ENCODE results near the gene RPL36A. TPM values are rescaled to one million over a fixed set of nuclear protein-coding genes. Genes with fewer than 3 reads are reported as not detected.

The RPL36A gene
- total RNA-seq, 4 donors from 2014 or later = 493 to 1,912 (median 1,279) TPM

DNA sequence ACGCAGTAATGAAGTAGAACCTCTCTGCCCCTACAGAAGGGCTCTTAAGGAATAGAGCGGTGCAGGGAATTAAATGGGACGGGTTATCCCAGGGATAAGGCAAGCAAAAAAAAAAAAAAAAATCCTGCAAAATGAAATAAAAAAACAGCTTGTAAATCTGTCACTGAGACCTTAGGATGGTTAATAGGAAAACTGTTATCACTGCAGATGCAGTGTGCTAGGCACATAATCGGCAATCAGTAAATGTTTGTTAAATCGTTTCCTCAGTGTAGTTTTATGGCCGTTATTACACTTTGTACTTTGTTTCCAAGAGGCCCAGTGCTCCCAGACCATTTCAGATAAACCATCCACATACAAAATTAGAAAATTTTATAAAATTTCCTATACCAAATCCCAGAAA, 18.2 kb downstream of the RPL36A start:
- no peaks in the 10 kb centered on the region for H3K9me3 ChIP-seq
- H3K4me1 ChIP-seq = peaks cover 0 to 40% (median 4%) of the 10 kb centered on the region in 4 donors
- H3K4me3 ChIP-seq = peak overlapping the region; percentile 43 to 61 (median 54)
- DNase-seq (ENCODE audit: low spot score in 2 of 2) = no peak
- H3K27ac ChIP-seq = peak overlapping the region in 3 of 4 donors; percentile 92 to 97 (median 92)
- WGBS, 2 donors = 2 to 38% methylated on average over 6 of the region's 6 CpGs
- peaks cover 0 to 16% (median 0%) of the 10 kb centered on the region in 3 donors for H3K36me3 ChIP-seq
- TF ChIP-seq EP300 (IDR thresholded peaks at IDR 0.05) = no peak
- no peak for TF ChIP-seq CTCF (IDR thresholded peaks at IDR 0.05)
- no peak for TF ChIP-seq POLR2A (IDR thresholded peaks at IDR 0.05)
- peaks cover 0 to 13% of the 10 kb centered on the region in 2 donors for H3K27me3 ChIP-seq

DNA sequence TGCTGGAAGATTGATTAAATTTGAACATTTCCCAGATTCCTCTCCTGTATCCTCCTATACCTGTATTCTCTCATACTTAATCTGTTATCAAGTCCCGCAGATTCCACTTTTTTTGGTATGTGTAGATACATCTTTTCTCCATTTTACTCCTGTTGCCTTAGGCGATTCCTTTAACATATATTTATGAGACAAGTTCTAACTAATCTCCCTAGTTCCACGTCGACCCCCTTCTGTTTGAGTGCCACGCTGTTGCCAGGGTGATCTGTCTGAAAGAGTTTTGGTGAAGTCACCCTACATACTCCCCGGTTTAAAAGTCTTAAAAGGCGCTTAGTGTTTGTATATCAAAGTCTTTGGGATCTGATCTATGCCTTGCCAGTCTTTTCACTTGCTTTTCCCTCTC, 19.6 kb downstream of the RPL36A start:
- H3K4me3 ChIP-seq = no peak overlapping the region
- TF ChIP-seq EP300 (IDR thresholded peaks at IDR 0.05) (no peak), CTCF (IDR thresholded peaks at IDR 0.05) (no peak), POLR2A (IDR thresholded peaks at IDR 0.05) (no peak)
- no peaks in the 10 kb centered on the region for H3K9me3 ChIP-seq
- peak overlapping the region in 1 of 4 donors; percentile 33 for H3K27ac ChIP-seq
- peaks cover 0 to 16% (median 0%) of the 10 kb centered on the region in 3 donors for H3K36me3 ChIP-seq
- WGBS, 2 donors = 31 to 48% methylated on average over 7 of the region's 7 CpGs
- peaks cover 0 to 46% (median 4%) of the 10 kb centered on the region in 4 donors for H3K4me1 ChIP-seq
- peaks cover 0 to 13% of the 10 kb centered on the region in 2 donors for H3K27me3 ChIP-seq
- DNase-seq (ENCODE audit: low spot score in 2 of 2) = no peak

DNA sequence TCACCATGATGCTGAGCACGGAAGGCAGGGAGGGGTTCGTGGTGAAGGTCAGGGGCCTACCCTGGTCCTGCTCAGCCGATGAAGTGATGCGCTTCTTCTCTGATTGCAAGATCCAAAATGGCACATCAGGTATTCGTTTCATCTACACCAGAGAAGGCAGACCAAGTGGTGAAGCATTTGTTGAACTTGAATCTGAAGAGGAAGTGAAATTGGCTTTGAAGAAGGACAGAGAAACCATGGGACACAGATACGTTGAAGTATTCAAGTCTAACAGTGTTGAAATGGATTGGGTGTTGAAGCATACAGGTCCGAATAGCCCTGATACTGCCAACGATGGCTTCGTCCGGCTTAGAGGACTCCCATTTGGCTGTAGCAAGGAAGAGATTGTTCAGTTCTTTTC, 21.2 kb downstream of the RPL36A start:
- peaks cover 0 to 52% (median 6%) of the 10 kb centered on the region in 4 donors for H3K4me1 ChIP-seq
- no peaks in the 10 kb centered on the region for H3K9me3 ChIP-seq
- no peak for DNase-seq (ENCODE audit: low spot score in 2 of 2)
- H3K4me3 ChIP-seq = no peak overlapping the region
- H3K36me3 ChIP-seq = peaks cover 0 to 16% (median 0%) of the 10 kb centered on the region in 3 donors
- no peak overlapping the region for H3K27ac ChIP-seq
- TF ChIP-seq POLR2A (IDR thresholded peaks at IDR 0.05) = no peak
- no peak for TF ChIP-seq CTCF (IDR thresholded peaks at IDR 0.05)
- WGBS, 2 donors = 74 to 85% methylated on average over 10 of the region's 10 CpGs
- peaks cover 0 to 13% of the 10 kb centered on the region in 2 donors for H3K27me3 ChIP-seq

DNA sequence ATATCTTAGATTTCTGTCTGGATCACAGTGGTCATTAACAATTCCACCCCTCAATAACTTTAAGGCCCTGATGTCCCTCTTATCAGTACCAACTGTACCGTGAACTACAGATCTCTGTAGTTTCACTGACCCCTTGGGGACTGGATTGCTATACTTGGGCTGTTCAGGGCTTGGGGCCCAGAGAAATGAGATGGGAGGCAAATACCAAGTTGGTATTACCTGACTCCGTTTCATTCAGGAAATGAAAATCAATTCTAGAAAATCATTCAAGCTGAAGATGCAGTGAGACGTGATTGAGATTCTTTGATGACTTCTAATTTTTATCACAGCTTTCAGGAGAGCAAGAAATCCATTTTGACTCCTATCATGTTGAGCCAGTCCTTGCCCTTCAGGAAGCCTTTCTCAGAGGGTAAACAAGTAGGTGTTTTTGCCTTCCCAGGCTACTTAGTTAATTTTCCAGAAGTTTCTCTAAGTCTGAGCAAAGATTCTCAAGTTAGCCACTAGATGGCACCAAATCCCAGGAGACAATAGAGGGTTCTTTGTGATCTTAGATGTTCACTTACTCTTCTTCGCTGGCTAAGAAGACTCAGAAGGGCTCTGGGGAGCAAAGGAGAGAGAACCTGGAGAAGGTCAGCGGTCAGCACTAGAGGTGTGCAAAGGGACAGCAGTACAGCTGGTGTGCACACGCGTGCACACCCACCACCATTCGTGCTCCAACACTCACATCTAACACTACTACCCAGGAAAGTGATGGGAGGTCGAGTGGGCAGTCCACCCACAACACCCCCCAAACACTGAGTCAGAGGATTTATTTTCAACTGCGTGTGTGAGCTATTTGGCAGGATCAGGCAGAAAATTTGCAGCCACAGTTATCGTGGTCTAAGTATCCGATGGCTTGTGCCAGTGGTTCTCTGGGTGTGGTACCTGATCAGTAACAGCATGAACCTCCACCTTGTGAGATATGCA, 24.7 kb downstream of the RPL36A start:
- Histone ChIP-seq H3K27ac (peak overlapping the region; percentile 59 to 88 (median 82)), H3K27me3 (peaks cover 0 to 24% of the 10 kb centered on the region in 2 donors), H3K36me3 (peaks cover 0 to 16% (median 0%) of the 10 kb centered on the region in 3 donors), H3K9me3 (no peaks in the 10 kb centered on the region), H3K4me3 (no peak overlapping the region), H3K4me1 (peaks cover 0 to 58% (median 3%) of the 10 kb centered on the region in 4 donors)
- peak in 1 of 2 donors; percentile 39 for DNase-seq (ENCODE audit: low spot score in 2 of 2)
- TF ChIP-seq CTCF (IDR thresholded peaks at IDR 0.05) (peak; percentile 57 to 82 (median 74)), POLR2A (IDR thresholded peaks at IDR 0.05) (no peak)
- 35 to 38% methylated on average over 11 to 12 of the region's 12 CpGs for WGBS, 2 donors

GRCh38 chrX:101416691-101417090, 25.9 kb downstream of the RPL36A start:
- Histone ChIP-seq H3K9me3 (no peaks in the 10 kb centered on the region), H3K27ac (peak overlapping the region in 1 of 4 donors; percentile 96), H3K4me3 (no peak overlapping the region), H3K27me3 (peaks cover 0 to 24% of the 10 kb centered on the region in 2 donors), H3K36me3 (peaks cover 0 to 15% (median 0%) of the 10 kb centered on the region in 3 donors), H3K4me1 (peaks cover 0 to 51% (median 2%) of the 10 kb centered on the region in 4 donors)
- 88 to 100% methylated on average over 7 of the region's 7 CpGs for WGBS, 2 donors
- no peak for TF ChIP-seq POLR2A (IDR thresholded peaks at IDR 0.05)
- no peak for TF ChIP-seq CTCF (IDR thresholded peaks at IDR 0.05)
- no peak for TF ChIP-seq EP300 (IDR thresholded peaks at IDR 0.05)
- no peak for DNase-seq (ENCODE audit: low spot score in 2 of 2)

Measured in tibial nerve (tissue), 4 donors.